Esophagus muscularis mucosa (tissue), 4 donors: ENCODE results near the gene PLEKHH3. TPM values are rescaled to one million over a fixed set of nuclear protein-coding genes. Genes with fewer than 3 reads are reported as not detected.
"Not testable (repeated sequence)": the region's sequence is repeated elsewhere in the genome, so short reads cannot be mapped to it uniquely, and the experiment has no call there.

ENCODE experiments used
- DNase-seq: peaks from one replicate; pipeline ENCODE4 v3.0.0-alpha.2; 2017; ENCODE audit errors: extremely low spot score
- H3K27ac ChIP-seq, 4 donors: fragments of 200-600 bp; sonication (generic); replicated peaks in 1 of 4; 1 replicate in 3 of 4; 2 replicates in 1 of 4; pipeline ENCODE4 v1.5.1; 2016 to 2019; ENCODE audit warnings: mild to moderate bottlenecking in 1 of 4
- H3K27me3 ChIP-seq, 4 donors: fragments of 200-600 bp; sonication (generic); one replicate each; pipeline versions ENCODE4 v1.5.1 to v1.6.0; 2016 to 2019
- H3K36me3 ChIP-seq, 4 donors: fragments of 200-600 bp; sonication (generic); one replicate each; pipeline ENCODE4 v1.5.1; 2016 to 2019
- H3K4me1 ChIP-seq, 4 donors: fragments of 200-600 bp; sonication (generic); one replicate each; pipeline ENCODE4 v1.5.1; 2016 to 2019
- H3K4me3 ChIP-seq, 4 donors: fragments of 200-600 bp; sonication (generic); 1 replicate in 2 of 4; 2 replicates in 2 of 4; pipeline ENCODE4 v1.5.1; 2016 to 2019; ENCODE audit warnings: mild to moderate bottlenecking in 4 of 4, moderate library complexity in 1 of 4
- H3K9me3 ChIP-seq, 4 donors: fragments of 200-600 bp; sonication (generic); 1 replicate in 3 of 4; 2 replicates in 1 of 4; pipeline ENCODE4 v1.5.1; 2016 to 2019
- EP300 ChIP-seq: sonication (generic); formaldehyde crosslinking; IDR thresholded peaks from one replicate; pipeline ENCODE4 v1.6.1; 2017; ENCODE audit warnings: antibody characterized with exemption
- POLR2A ChIP-seq: fragments of 450-650 bp; IDR thresholded peaks from one replicate; pipeline ENCODE4 v1.6.1; 2017; ENCODE audit warnings: antibody characterized with exemption, moderate library complexity, mild to moderate bottlenecking, low read depth
- POLR2AphosphoS5 ChIP-seq, 2 donors: sonication (generic); formaldehyde crosslinking; IDR thresholded peaks; one replicate each; pipeline ENCODE4 v1.6.1; 2017; ENCODE audit warnings: antibody characterized with exemption in 2 of 2
- WGBS: methylation state at CpG from one replicate; pipeline ENCODE4 v1.1.5; 2018; 5-methylcytosine and 5-hydroxymethylcytosine counted together
- intact Hi-C: fragments of 100-400 bp; cut with DNase I; formaldehyde crosslinking; loops from one replicate; pipeline ENCODE4 v1.15.1; 2023
- total RNA-seq, 4 donors: library from RNA; depleted of rRNA; stranded (reverse); fragments of >200 nt; gene quantifications; one replicate each; pipeline versions ENCODE4 v1.1.0 to v1.2.1, GENCODE V29; 2016
- TF ChIP-seq, protein P1 (sequence below), 3 experiments: fragments of 200-600 bp in 2 of 3; fragments of 450-650 bp in 1 of 3; sonication (generic) in 2 of 3; IDR thresholded peaks; one replicate each; pipeline ENCODE4 v1.5.1; 2017 to 2019; ENCODE audit warnings: antibody characterized with exemption in 3 of 3, mild to moderate bottlenecking in 2 of 3, moderate library complexity in 1 of 3

Gene PLEKHH3
- total RNA-seq, 4 donors from 2014 or later, result 20.3 to 41.2 (median 27.3) TPM

DNA sequence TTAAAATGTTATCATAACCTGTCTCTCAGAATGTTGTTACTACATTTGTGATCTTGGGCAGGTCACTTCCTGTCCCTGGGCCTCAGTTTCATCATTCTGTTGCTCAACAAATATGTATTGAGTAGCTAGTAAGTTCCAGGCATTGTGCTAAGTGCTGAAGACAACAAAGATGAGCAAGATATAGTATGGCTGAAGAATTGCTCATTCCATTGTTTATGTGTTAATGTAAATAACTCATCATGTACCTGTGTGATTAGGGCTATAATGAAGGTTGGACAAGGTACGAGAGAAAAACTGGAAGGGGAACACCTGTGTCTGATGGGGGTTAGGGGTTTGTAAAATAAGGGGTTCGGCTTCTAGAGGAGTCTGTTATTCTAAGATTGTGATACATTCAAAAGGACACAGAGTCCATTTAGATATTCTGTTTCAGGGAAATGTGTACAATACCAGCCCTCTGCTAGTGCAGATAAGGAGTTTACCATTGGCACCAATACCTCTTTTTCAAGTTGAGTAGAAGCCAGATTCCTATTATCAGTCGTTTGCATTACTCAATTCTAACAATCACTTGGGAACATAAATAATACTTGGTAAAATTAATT, 47.3 kb downstream of the PLEKHH3 start:
- H3K27ac ChIP-seq, result no peak overlapping the region
- no peak for DNase-seq
- 79% methylated on average over 3 of the region's 3 CpGs for WGBS
- no peaks in the 10 kb centered on the region for H3K27me3 ChIP-seq
- intact Hi-C loops, result no loop called here
- no peaks in the 10 kb centered on the region for H3K4me1 ChIP-seq
- H3K4me3 ChIP-seq, result no peak overlapping the region
- H3K9me3 ChIP-seq, result no peaks in the 10 kb centered on the region
- TF ChIP-seq EP300 (no peak), POLR2AphosphoS5 (IDR thresholded peaks at IDR 0.05) (no peak), POLR2A (no peak)
- TF ChIP-seq, protein P1, sequence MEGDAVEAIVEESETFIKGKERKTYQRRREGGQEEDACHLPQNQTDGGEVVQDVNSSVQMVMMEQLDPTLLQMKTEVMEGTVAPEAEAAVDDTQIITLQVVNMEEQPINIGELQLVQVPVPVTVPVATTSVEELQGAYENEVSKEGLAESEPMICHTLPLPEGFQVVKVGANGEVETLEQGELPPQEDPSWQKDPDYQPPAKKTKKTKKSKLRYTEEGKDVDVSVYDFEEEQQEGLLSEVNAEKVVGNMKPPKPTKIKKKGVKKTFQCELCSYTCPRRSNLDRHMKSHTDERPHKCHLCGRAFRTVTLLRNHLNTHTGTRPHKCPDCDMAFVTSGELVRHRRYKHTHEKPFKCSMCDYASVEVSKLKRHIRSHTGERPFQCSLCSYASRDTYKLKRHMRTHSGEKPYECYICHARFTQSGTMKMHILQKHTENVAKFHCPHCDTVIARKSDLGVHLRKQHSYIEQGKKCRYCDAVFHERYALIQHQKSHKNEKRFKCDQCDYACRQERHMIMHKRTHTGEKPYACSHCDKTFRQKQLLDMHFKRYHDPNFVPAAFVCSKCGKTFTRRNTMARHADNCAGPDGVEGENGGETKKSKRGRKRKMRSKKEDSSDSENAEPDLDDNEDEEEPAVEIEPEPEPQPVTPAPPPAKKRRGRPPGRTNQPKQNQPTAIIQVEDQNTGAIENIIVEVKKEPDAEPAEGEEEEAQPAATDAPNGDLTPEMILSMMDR (IDR thresholded peaks at IDR 0.05), result no peak
- H3K36me3 ChIP-seq, result no peaks in the 10 kb centered on the region

DNA sequence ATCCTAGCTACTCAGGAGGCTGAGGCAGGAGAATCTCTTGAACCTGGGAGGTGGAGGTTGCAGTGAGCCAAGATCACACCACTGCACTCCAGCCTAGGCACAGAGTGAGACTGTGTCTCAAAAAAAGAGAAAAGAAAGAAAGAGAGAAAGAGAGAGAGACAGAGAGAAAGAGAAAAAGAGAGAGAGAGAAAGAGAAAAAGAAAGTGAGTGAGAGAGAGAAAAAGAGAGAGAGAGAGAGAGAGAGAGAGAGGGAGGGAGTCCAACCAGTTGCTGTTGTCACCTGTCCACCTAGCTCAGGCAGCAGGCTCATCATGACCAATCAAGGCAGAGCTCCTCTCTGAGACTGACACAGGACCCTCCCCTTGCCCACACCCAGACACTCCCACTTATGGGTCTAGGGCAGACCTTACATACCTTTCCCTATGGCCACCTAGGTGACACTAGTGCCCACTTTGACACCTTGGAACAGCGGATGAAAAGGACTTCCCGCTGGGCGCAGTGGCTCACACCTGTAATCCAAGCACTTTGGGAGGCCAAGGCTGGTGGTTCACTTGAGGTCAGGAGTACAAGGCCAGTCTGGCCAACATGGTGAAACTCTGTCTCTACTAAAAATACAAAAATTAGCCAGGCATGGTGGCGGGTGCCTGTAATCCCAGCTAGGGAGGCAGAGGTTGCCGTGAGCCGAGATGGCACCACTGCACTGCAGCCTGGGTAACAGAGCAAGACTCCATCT, 49.6 kb downstream of the PLEKHH3 start:
- H3K9me3 ChIP-seq, H3K27me3 ChIP-seq, H3K4me1 ChIP-seq, DNase-seq, intact Hi-C loops, H3K27ac ChIP-seq, H3K36me3 ChIP-seq, H3K4me3 ChIP-seq: not testable (repeated sequence)
- WGBS, result 84% methylated on average over 3 of the region's 6 CpGs

DNA sequence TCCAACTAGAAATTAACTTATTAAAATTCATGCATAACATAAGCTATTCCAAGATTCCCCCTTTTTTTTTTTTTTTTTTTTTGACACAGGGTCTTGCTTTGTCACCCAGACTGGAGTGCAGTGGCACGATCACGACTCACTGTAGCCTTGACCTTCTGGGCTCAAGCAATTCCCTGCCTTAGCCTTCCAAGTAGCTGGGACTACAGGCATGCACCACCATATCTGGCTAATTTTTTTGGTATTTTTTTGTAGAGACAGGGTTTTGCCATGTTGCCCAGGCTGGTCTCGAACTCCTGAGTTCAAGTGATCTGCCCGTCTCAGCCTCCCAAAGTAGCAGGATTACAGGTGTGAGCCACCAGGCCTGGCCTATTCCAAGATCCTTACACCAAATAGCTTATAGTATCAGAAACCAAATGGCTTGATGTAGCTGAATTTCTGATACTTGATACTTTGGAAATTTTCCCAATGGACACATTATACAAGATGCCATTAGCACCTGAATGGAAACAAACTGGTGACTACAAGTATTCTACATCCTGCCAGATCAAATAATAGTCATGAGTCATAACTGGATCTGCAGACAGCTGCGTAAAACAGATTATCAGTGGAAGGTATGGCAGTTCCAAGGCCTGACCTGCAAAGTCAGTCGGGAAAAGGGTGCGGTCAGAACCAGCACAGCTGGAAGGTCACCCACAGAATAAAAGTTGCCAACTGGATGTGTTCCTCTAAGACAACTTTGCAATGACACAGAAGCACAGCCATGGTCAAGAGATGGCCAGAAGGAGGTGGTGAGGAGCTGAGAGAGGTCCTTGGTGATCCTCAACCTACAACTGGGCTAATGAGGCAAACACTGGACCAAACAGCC, 52.8 kb downstream of the PLEKHH3 start:
- no peak overlapping the region for H3K27ac ChIP-seq
- no peaks in the 10 kb centered on the region for H3K36me3 ChIP-seq
- H3K27me3 ChIP-seq, result no peaks in the 10 kb centered on the region
- no peaks in the 10 kb centered on the region for H3K9me3 ChIP-seq
- TF ChIP-seq, protein P1 (IDR thresholded peaks at IDR 0.05), result no peak
- TF ChIP-seq EP300 (no peak), POLR2AphosphoS5 (IDR thresholded peaks at IDR 0.05) (no peak), POLR2A (no peak)
- DNase-seq, result no peak
- intact Hi-C loops, result no loop called here
- 83% methylated on average over 7 of the region's 7 CpGs for WGBS
- H3K4me3 ChIP-seq, result no peak overlapping the region
- peaks cover 0 to 3% (median under 1%) of the 10 kb centered on the region in 4 donors for H3K4me1 ChIP-seq

DNA sequence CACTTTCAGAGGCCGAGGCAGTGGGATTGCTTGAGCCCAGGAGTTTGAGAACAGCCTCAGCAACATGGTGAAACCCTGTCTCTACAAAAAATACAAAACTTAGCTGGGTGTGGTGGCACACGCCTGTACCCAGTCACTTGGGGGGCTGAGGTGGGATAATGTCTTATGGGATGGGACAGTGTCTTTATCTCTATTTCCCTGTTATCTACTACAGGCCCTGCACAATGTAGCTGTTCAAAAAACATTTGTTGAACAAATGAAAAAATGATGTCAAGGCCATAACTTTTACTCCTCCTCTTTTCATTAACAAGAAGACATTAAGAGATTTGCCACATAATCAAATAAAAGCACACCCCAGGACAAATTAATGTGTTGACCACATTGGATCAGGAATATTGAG, 53.5 kb downstream of the PLEKHH3 start:
- Histone ChIP-seq H3K27ac (no peak overlapping the region), H3K9me3 (no peaks in the 10 kb centered on the region), H3K27me3 (no peaks in the 10 kb centered on the region), H3K4me1 (peaks cover 3 to 10% (median 7%) of the 10 kb centered on the region in 4 donors), H3K4me3 (no peak overlapping the region), H3K36me3 (no peaks in the 10 kb centered on the region)
- WGBS, result 96% methylated on average over 2 of the region's 2 CpGs
- no peak for DNase-seq
- intact Hi-C loops, result no loop called here
- TF ChIP-seq EP300 (no peak), POLR2A (no peak), POLR2AphosphoS5 (IDR thresholded peaks at IDR 0.05) (no peak)
- TF ChIP-seq, protein P1 (IDR thresholded peaks at IDR 0.05), result no peak

DNA sequence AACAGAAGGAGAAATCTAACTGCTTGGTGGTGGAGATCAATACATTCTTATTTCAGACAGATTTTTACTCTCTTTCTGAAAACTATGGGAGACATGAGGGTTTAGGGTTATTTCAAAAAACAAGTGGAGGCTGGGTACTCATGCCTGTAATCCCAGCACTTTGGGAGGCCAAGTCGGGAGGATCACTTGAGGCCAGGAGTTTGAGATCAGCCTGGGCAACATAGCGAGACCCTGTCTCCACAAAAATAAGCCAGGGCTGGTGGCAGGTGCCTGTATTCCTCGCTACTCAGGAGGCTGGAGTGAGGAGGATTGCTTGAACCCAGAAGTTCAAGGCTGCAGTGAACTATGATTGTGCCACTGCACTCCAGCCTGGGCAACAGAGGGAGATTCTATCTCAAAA, 54.8 kb downstream of the PLEKHH3 start:
- DNase-seq, intact Hi-C loops: not testable (repeated sequence)

More for the DNA sequence above, 54.8 kb downstream of the PLEKHH3 start:
- not testable (repeated sequence) for H3K27me3 ChIP-seq, H3K4me3 ChIP-seq, H3K36me3 ChIP-seq, H3K27ac ChIP-seq, H3K9me3 ChIP-seq
- H3K4me1 ChIP-seq, result peaks cover 12 to 18% (median 14%) of the 10 kb centered on the region in 4 donors
- WGBS, result 90% methylated on average over 3 of the region's 3 CpGs
